GM13977 (cell line): ENCODE data around the gene OR7G1.

ENCODE experiments used
- DNase-seq: peaks from one replicate; pipeline ENCODE4 v3.0.0; 2012; ENCODE audit warnings: low spot score
- in situ Hi-C: fragments of 300-500 bp; cut with MboI; formaldehyde crosslinking; loops from one replicate; pipeline ENCODE4 v1.12.0; 2022; ENCODE audit warnings: low sequenced_read_pairs, low pct_unique_long_range_greater_than_20kb, mixed read lengths, inconsistent platforms; ENCODE audit not compliant: unreplicated experiment
- TF ChIP-seq, protein P1 (sequence below): IDR thresholded peaks from 2 replicates; pipeline ENCODE4 v1.5.1; 2012; ENCODE audit warnings: mild to moderate bottlenecking, control low read depth; ENCODE audit not compliant: insufficient read depth; ENCODE audit errors: extremely low read depth, missing control alignments

The OR7G1 gene

DNA sequence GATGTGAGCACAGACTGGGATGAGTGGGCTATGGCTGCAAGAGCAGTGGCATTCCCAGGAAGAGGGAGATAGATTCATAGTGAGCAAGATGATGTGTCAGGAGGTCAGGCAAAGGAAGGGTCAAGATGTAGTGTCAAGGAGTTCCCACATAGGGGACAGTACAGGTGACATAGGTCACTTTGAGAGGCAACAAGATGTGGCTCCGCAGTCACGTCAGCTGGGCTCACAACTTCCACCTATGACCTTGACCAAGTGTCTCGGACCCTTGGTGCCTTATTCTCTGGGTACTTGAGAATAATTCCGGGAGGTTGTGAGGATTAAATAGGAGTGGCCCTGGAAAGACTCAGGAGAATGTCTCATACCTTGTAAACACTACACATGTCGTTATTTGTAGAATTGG is 35.1 kb upstream of the OR7G1 start:
- no peak for DNase-seq
- TF ChIP-seq, protein P1, sequence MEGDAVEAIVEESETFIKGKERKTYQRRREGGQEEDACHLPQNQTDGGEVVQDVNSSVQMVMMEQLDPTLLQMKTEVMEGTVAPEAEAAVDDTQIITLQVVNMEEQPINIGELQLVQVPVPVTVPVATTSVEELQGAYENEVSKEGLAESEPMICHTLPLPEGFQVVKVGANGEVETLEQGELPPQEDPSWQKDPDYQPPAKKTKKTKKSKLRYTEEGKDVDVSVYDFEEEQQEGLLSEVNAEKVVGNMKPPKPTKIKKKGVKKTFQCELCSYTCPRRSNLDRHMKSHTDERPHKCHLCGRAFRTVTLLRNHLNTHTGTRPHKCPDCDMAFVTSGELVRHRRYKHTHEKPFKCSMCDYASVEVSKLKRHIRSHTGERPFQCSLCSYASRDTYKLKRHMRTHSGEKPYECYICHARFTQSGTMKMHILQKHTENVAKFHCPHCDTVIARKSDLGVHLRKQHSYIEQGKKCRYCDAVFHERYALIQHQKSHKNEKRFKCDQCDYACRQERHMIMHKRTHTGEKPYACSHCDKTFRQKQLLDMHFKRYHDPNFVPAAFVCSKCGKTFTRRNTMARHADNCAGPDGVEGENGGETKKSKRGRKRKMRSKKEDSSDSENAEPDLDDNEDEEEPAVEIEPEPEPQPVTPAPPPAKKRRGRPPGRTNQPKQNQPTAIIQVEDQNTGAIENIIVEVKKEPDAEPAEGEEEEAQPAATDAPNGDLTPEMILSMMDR, result no peak
- in situ Hi-C loops, result no loop called here

DNA sequence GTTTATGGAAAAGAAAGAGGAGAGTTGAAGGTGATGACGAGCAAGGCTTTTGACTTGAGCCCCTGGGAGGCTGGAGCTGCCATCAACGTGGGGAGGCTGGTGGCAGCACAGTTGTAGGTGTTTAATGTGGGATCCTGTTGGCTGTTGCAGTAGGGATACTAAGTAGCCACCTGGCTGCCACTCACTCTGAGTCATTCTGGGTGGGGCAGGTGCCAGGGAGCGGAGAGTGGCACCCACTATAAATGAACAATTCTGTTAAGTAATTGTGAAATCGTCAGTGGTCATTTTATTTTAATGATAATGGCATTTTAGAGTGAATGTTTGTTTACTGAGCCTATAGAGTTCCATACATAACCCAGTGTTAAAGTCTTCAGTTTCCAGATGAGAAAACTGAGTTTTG is 34.4 kb upstream of the OR7G1 start:
- in situ Hi-C loops, result loop anchor here (25.0 kb wide), 2 partner anchors 462 to 637 kb away; partner anchors contain the start of gene ZNF561
- TF ChIP-seq, protein P1, result no peak
- no peak for DNase-seq

DNA sequence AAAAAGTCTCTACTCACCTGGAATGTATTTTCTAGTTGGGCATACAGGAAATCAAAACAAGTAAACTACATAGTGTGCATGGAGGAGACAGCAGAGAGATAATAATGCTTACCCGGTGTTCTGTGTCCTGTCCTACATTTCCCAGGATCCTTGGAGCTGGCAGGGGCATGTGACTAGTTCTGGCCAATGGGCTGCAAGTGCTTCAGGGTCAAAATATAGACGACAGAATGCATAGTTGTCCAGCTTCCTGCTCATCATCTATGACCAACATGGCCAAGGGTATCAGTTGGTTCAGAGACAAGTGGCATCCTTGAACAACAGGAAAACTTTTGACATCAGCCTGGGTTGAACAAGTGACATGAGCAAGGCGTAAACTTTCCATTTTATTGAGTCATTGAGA is 33.1 kb upstream of the OR7G1 start:
- in situ Hi-C loops, result loop anchor here (25.0 kb wide), 2 partner anchors 464 to 639 kb away; partner anchors contain the start of gene ZNF561
- TF ChIP-seq, protein P1, result no peak
- DNase-seq, result no peak

DNA sequence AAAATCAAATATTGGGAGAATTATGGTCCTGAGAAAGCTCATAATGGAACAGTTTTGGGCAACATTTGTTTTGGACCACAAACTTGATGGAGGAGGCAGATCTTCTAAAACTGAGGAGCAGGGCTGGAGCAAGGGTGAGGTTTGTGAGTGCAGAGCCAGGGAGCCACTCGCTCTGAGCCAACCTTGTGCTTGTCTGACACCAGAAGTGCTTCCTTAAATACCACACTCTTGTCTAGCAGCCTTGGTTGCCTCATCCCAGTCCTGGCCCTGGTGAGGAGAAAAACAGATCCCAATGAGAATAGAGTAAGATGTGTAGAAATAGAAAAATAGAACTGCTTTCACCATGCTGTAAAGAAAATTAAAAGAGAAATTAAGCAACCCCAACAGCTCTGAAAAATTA is 31.3 kb upstream of the OR7G1 start:
- in situ Hi-C loops, result loop anchor here (25.0 kb wide), 2 partner anchors 465 to 640 kb away; partner anchors contain the start of gene ZNF561
- TF ChIP-seq, protein P1, result no peak
- no peak for DNase-seq

GRCh38 chr19:9144920-9145319 is 29.4 kb upstream of the OR7G1 start:
- DNase-seq, result no peak
- TF ChIP-seq, protein P1, result no peak
- in situ Hi-C loops, result loop anchor here (25.0 kb wide), 2 partner anchors 467 to 642 kb away; partner anchors contain the start of gene ZNF561

DNA sequence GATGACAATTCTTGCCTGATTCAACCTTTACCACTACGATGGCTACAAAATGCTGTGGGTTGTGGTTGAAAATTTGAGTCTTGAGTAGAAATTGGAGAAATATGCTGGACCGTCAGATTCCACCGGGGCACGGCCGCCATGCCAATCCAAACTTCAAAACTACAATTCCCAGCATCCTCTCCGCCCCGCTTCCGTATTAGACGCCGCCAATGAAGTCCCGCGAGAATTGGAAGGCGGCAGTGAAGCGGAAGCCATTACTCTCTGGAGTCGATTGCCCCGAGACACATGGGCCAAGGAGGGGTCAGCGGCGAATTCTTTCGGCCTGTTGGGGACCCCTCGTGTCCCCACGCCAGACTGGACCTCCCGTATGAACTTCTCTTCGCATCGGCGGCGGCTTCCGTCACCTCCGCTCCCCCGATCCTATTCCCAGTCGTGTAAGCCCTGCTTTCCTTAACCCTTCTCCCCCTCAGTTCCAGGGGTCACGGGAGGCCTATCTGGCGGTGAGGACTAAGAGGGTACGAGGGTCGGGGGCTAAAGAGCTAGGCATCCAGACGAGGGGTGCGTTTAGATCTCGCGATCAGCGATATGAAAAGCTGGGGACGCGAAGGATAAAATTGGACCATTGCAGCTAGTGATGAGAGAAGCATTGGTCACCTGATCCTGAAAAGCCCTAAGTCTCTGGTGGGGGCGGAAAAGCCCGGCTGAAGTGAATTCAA is 24.8 kb upstream of the OR7G1 start, which contains the start of gene ZNF317:
Gene ZNF317 (plus strand): TSS at position 239 of the 716 bp plus-strand sequence. CDS start 15,620 bp downstream, outside the sequence.
- TF ChIP-seq, protein P1, result no peak
- in situ Hi-C loops, result loop anchor here (25.0 kb wide), 2 partner anchors 472 to 647 kb away; partner anchors contain the start of gene ZNF561
- peak; percentile 86 for DNase-seq
